Neural progenitor cell (in vitro differentiated cells): ENCODE results near the gene ZNF385A. TPM values are rescaled to one million over a fixed set of nuclear protein-coding genes. Genes with fewer than 3 reads are reported as not detected.

ENCODE experiments used
- DNase-seq: peaks from one replicate; pipeline ENCODE4 v3.0.0-alpha.2; 2016; ENCODE audit warnings: low spot score
- H2AFZ ChIP-seq: fragments of 200-600 bp; sonication (generic); replicated peaks from 2 replicates; pipeline ENCODE4 v1.6.1; 2016; ENCODE audit warnings: antibody characterized with exemption
- H3F3A ChIP-seq: fragments of 200-600 bp; sonication (generic); 2 replicates; pipeline ENCODE4 v1.6.1; 2016; ENCODE audit warnings: antibody characterized with exemption, low read depth
- H3K27ac ChIP-seq: fragments of 200-600 bp; sonication (generic); 2 replicates; pipeline ENCODE4 v1.5.1; 2016; ENCODE audit warnings: mild to moderate bottlenecking
- H3K27me3 ChIP-seq: fragments of 200-600 bp; sonication (generic); 2 replicates; pipeline ENCODE4 v1.6.1; 2016; ENCODE audit warnings: mild to moderate bottlenecking, moderate library complexity
- H3K36me3 ChIP-seq: fragments of 200-600 bp; sonication (generic); 2 replicates; pipeline ENCODE4 v1.5.1; 2016
- H3K4me1 ChIP-seq: fragments of 200-600 bp; sonication (generic); 2 replicates; pipeline ENCODE4 v1.6.1; 2016; ENCODE audit warnings: mixed run types
- H3K4me2 ChIP-seq: fragments of 200-600 bp; sonication (generic); 2 replicates; pipeline ENCODE4 v1.6.1; 2016
- H3K4me3 ChIP-seq: fragments of 200-600 bp; sonication (generic); 2 replicates; pipeline ENCODE4 v1.5.1; 2016
- H3K79me2 ChIP-seq: fragments of 200-600 bp; sonication (generic); 2 replicates; pipeline ENCODE4 v1.6.1; 2016; ENCODE audit warnings: low read depth
- H3K9ac ChIP-seq: fragments of 200-600 bp; sonication (generic); 2 replicates; pipeline ENCODE4 v1.6.1; 2016
- H3K9me3 ChIP-seq: fragments of 200-600 bp; sonication (generic); 2 replicates; pipeline ENCODE4 v1.5.1; 2016; ENCODE audit warnings: low read depth
- H4K20me1 ChIP-seq: fragments of 200-600 bp; sonication (generic); 2 replicates; pipeline ENCODE4 v1.6.1; 2016; ENCODE audit warnings: low read depth
- H3K27ac Mint-ChIP-seq: 3 replicates; pipeline ENCODE4 v1.8.0; 2021; ENCODE audit warnings: mixed read lengths
- H3K27me3 Mint-ChIP-seq: 2 replicates; pipeline ENCODE4 v1.8.0; 2022; ENCODE audit warnings: low read depth, mild to moderate bottlenecking, inconsistent platforms, moderate library complexity, mixed read lengths; ENCODE audit not compliant: insufficient read depth
- H3K36me3 Mint-ChIP-seq: 3 replicates; pipeline ENCODE4 v1.8.0; 2021; ENCODE audit warnings: mixed read lengths
- H3K4me1 Mint-ChIP-seq: 3 replicates; pipeline ENCODE4 v1.8.0; 2021; ENCODE audit warnings: mixed read lengths
- H3K4me3 Mint-ChIP-seq: 3 replicates; pipeline ENCODE4 v1.8.0; 2021; ENCODE audit warnings: mild to moderate bottlenecking, moderate library complexity, mixed read lengths
- H3K9me3 Mint-ChIP-seq: 3 replicates; pipeline ENCODE4 v1.8.0; 2020; ENCODE audit warnings: mixed read lengths
- EZH2 ChIP-seq: fragments of 200-600 bp; sonication (generic); IDR thresholded peaks from 2 replicates; pipeline ENCODE4 v1.6.1; 2017; ENCODE audit warnings: antibody characterized with exemption, mild to moderate bottlenecking, moderate library complexity
- EZH2phosphoT487 ChIP-seq: fragments of 200-600 bp; sonication (generic); IDR thresholded peaks from 2 replicates; pipeline ENCODE4 v1.6.1; 2017; ENCODE audit warnings: antibody characterized with exemption
- total RNA-seq: library from RNA; depleted of rRNA; stranded (reverse); fragments of >200 nt; gene quantifications from 2 replicates; pipeline ENCODE4 v1.2.3, GENCODE V29; 2015; ENCODE audit warnings: low replicate concordance
- TF ChIP-seq, protein P1 (sequence below): fragments of 200-600 bp; sonication (generic); IDR thresholded peaks from 2 replicates; pipeline ENCODE4 v1.5.1; 2017; ENCODE audit warnings: antibody characterized with exemption, mild to moderate bottlenecking

ZNF385A gene
- total RNA-seq, 1 donor from 2014 or later, result 6.2 TPM

GRCh38 chr12:54373649-54374561 is 10.6 kb downstream of the ZNF385A start:
- H3K27ac ChIP-seq, result no peak overlapping the region
- H3K4me3 ChIP-seq, result no peak overlapping the region
- peaks cover 83% of the 10 kb centered on the region for H4K20me1 ChIP-seq
- peaks cover 9% of the 10 kb centered on the region for H3K27me3 Mint-ChIP-seq
- peaks cover 11% of the 10 kb centered on the region for H3K79me2 ChIP-seq
- peaks cover 12% of the 10 kb centered on the region for H3K27me3 ChIP-seq
- TF ChIP-seq, protein P1, sequence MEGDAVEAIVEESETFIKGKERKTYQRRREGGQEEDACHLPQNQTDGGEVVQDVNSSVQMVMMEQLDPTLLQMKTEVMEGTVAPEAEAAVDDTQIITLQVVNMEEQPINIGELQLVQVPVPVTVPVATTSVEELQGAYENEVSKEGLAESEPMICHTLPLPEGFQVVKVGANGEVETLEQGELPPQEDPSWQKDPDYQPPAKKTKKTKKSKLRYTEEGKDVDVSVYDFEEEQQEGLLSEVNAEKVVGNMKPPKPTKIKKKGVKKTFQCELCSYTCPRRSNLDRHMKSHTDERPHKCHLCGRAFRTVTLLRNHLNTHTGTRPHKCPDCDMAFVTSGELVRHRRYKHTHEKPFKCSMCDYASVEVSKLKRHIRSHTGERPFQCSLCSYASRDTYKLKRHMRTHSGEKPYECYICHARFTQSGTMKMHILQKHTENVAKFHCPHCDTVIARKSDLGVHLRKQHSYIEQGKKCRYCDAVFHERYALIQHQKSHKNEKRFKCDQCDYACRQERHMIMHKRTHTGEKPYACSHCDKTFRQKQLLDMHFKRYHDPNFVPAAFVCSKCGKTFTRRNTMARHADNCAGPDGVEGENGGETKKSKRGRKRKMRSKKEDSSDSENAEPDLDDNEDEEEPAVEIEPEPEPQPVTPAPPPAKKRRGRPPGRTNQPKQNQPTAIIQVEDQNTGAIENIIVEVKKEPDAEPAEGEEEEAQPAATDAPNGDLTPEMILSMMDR, result no peak
- TF ChIP-seq EZH2 (no peak), EZH2phosphoT487 (no peak)
- H3F3A ChIP-seq, result peaks cover 12% of the 10 kb centered on the region
- H3K9me3 ChIP-seq, result no peaks in the 10 kb centered on the region
- H3K27ac Mint-ChIP-seq, result no peak overlapping the region
- peaks cover 23% of the 10 kb centered on the region for H3K4me1 ChIP-seq
- H3K4me3 Mint-ChIP-seq, result no peak overlapping the region
- no peak overlapping the region for H3K4me2 ChIP-seq
- H3K9me3 Mint-ChIP-seq, result no peaks in the 10 kb centered on the region
- H2AFZ ChIP-seq, result no peak overlapping the region
- no peak overlapping the region for H3K9ac ChIP-seq
- peaks cover 18% of the 10 kb centered on the region for H3K36me3 Mint-ChIP-seq
- DNase-seq, result no peak
- peaks cover 35% of the 10 kb centered on the region for H3K4me1 Mint-ChIP-seq
- no peaks in the 10 kb centered on the region for H3K36me3 ChIP-seq

- Mint-ChIP-seq H3K36me3 (peaks cover 15% of the 10 kb centered on the region), H3K9me3 (no peaks in the 10 kb centered on the region), H3K27ac (no peak overlapping the region), H3K4me1 (peaks cover 38% of the 10 kb centered on the region), H3K4me3 (no peak overlapping the region), H3K27me3 (peaks cover 8% of the 10 kb centered on the region)
- peaks cover 18% of the 10 kb centered on the region for H3K27me3 ChIP-seq
- H4K20me1 ChIP-seq, result peaks cover 69% of the 10 kb centered on the region
- H3F3A ChIP-seq, result peaks cover 14% of the 10 kb centered on the region
- no peaks in the 10 kb centered on the region for H3K79me2 ChIP-seq
- H3K9ac ChIP-seq, result no peak overlapping the region
- peaks cover 16% of the 10 kb centered on the region for H3K4me1 ChIP-seq
- H3K36me3 ChIP-seq, result no peaks in the 10 kb centered on the region
- H3K4me2 ChIP-seq, result no peak overlapping the region
- H2AFZ ChIP-seq, result no peak overlapping the region
- no peak overlapping the region for H3K4me3 ChIP-seq
- no peak for DNase-seq
- no peak overlapping the region for H3K27ac ChIP-seq
- TF ChIP-seq, protein P1, result no peak
- no peaks in the 10 kb centered on the region for H3K9me3 ChIP-seq
These were observed 12.3 kb downstream of the ZNF385A start for GRCh38 chr12:54372113-54372806.

- Mint-ChIP-seq H3K36me3 (peaks cover 9% of the 10 kb centered on the region), H3K9me3 (no peaks in the 10 kb centered on the region), H3K4me1 (peaks cover 32% of the 10 kb centered on the region), H3K27me3 (peaks cover 9% of the 10 kb centered on the region), H3K27ac (no peak overlapping the region), H3K4me3 (no peak overlapping the region)
- DNase-seq, result no peak
- H3F3A ChIP-seq, result peaks cover 14% of the 10 kb centered on the region
- TF ChIP-seq, protein P1, result no peak
- TF ChIP-seq EZH2phosphoT487, result no peak
- no peak for TF ChIP-seq EZH2
- H3K36me3 ChIP-seq, result no peaks in the 10 kb centered on the region
- no peak overlapping the region for H3K9ac ChIP-seq
- H3K27ac ChIP-seq, result no peak overlapping the region
- H4K20me1 ChIP-seq, result peaks cover 62% of the 10 kb centered on the region
- H3K4me1 ChIP-seq, result peaks cover 16% of the 10 kb centered on the region
- H3K4me2 ChIP-seq, result no peak overlapping the region
- H2AFZ ChIP-seq, result no peak overlapping the region
- H3K27me3 ChIP-seq, result peaks cover 18% of the 10 kb centered on the region
- H3K4me3 ChIP-seq, result no peak overlapping the region
- H3K9me3 ChIP-seq, result no peaks in the 10 kb centered on the region
- H3K79me2 ChIP-seq, result no peaks in the 10 kb centered on the region
These were observed 13.0 kb downstream of the ZNF385A start for GRCh38 chr12:54371328-54372112.
